ENCODE data around the gene LTB4R2.

DNA sequence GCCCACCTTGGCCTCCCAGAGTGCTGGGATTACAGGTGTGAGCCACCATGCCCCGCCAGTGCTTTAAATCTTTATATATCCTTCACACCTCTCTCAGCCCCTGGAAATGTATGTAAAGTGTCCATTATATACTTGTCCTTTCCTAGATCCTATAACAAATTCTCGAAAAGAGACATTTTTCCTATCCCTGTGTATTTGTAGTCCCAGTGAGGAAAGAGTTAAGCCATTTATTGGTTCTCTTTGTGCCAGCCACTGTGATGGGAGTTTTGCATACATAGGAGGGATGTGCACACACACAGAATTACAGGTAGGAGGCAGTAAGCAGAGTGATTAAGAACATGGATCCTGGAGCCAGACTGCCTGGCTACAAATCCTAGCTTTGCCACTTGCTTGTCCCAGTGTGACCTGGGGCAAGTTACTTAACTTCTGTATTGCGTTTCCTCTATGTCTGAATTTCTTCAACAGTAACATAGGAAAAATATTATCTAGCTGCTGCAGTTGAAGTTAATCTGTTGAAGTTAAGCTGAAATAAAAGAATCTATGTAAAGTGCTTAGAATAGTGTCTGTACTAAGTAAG lies 36.4 kb upstream of the LTB4R2 start:
- TF ChIP-seq POLR2A (IDR thresholded peaks at IDR 0.05), result no peak
- TF ChIP-seq, protein P1, sequence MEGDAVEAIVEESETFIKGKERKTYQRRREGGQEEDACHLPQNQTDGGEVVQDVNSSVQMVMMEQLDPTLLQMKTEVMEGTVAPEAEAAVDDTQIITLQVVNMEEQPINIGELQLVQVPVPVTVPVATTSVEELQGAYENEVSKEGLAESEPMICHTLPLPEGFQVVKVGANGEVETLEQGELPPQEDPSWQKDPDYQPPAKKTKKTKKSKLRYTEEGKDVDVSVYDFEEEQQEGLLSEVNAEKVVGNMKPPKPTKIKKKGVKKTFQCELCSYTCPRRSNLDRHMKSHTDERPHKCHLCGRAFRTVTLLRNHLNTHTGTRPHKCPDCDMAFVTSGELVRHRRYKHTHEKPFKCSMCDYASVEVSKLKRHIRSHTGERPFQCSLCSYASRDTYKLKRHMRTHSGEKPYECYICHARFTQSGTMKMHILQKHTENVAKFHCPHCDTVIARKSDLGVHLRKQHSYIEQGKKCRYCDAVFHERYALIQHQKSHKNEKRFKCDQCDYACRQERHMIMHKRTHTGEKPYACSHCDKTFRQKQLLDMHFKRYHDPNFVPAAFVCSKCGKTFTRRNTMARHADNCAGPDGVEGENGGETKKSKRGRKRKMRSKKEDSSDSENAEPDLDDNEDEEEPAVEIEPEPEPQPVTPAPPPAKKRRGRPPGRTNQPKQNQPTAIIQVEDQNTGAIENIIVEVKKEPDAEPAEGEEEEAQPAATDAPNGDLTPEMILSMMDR (IDR thresholded peaks at IDR 0.05), result peak in 3 of 4 donors; percentile 6 to 35 (median 13)

Measured in right lobe of liver (tissue), 4 donors.